Thymus (tissue), 11 donors: Measurements from ENCODE around the gene VSX1. TPM values are rescaled to one million over a fixed set of nuclear protein-coding genes. Genes with fewer than 3 reads are reported as not detected.

Experiments
- DNase-seq, 9 donors: peaks; one replicate each; pipeline ENCODE4 v3.0.0-alpha.2; 2013; ENCODE audit warnings: low spot score in 9 of 9, low read depth in 6 of 9, missing footprints in 1 of 9
- H3K27ac ChIP-seq, 2 donors: one replicate each; pipeline ENCODE4 v1.5.1; 2013; ENCODE audit warnings: control low read depth in 1 of 2, low read depth in 1 of 2, low read length in 1 of 2, mild to moderate bottlenecking in 1 of 2, moderate library complexity in 1 of 2
- H3K27me3 ChIP-seq, 2 donors: one replicate each; pipeline ENCODE4 v1.5.1; 2013; ENCODE audit warnings: low read length in 1 of 2; ENCODE audit not compliant: control insufficient read depth in 2 of 2, insufficient read depth in 1 of 2
- H3K36me3 ChIP-seq, 2 donors: one replicate each; pipeline ENCODE4 v1.5.1; 2013; ENCODE audit warnings: low read length in 1 of 2, mild to moderate bottlenecking in 1 of 2, moderate library complexity in 1 of 2; ENCODE audit not compliant: control insufficient read depth in 2 of 2, insufficient read depth in 2 of 2
- H3K4me1 ChIP-seq, 2 donors: one replicate each; pipeline ENCODE4 v1.5.1; 2013; ENCODE audit warnings: low read length in 2 of 2; ENCODE audit not compliant: control insufficient read depth in 2 of 2, insufficient read depth in 2 of 2
- H3K4me3 ChIP-seq, 2 donors: one replicate each; pipeline ENCODE4 v1.5.1; 2013; ENCODE audit warnings: low read length in 2 of 2, control low read depth in 1 of 2, mild to moderate bottlenecking in 1 of 2
- H3K9me3 ChIP-seq, 2 donors: one replicate each; pipeline ENCODE4 v1.5.1; 2013; ENCODE audit warnings: low read length in 1 of 2, mild to moderate bottlenecking in 1 of 2; ENCODE audit not compliant: control insufficient read depth in 2 of 2, insufficient read depth in 1 of 2
- WGBS: extraction: QIAGEN DNeasy Blood & Tissue Kit; methylation state at CpG from one replicate; pipeline ENCODE4 v1.1.7; 2013; 5-methylcytosine and 5-hydroxymethylcytosine counted together
- polyA plus RNA-seq: library from polyadenylated mRNA; stranded (reverse); fragments of 200-250 nt; gene quantifications from one replicate; pipeline ENCODE4 v1.2.3, GENCODE V29; 2013
- total RNA-seq: library from RNA; stranded (reverse); fragments of 120-200 nt; gene quantifications from one replicate; pipeline ENCODE4 v1.2.4, GENCODE V29; 2013
- donor health status: healthy.

The VSX1 gene
- total and polyA plus RNA-seq, 2 donors: 0.09 to 0.21 TPM

- no peaks in the 10 kb centered on the region for H3K9me3 ChIP-seq
- H3K27ac ChIP-seq: no peak overlapping the region
- no peak for DNase-seq
- H3K27me3 ChIP-seq: no peaks in the 10 kb centered on the region
- peaks cover 14 to 17% of the 10 kb centered on the region in 2 donors for H3K4me1 ChIP-seq
- H3K36me3 ChIP-seq: peaks cover 21 to 29% of the 10 kb centered on the region in 2 donors
- WGBS: 90% methylated on average over 21 of the region's 21 CpGs
- no peak overlapping the region for H3K4me3 ChIP-seq
Observed at GRCh38 chr20:25046736-25047666, 34.9 kb downstream of the VSX1 start.

- no peak overlapping the region for H3K27ac ChIP-seq
- no peak for DNase-seq
Observed at GRCh38 chr20:25046181-25046641, 35.7 kb downstream of the VSX1 start.

DNA sequence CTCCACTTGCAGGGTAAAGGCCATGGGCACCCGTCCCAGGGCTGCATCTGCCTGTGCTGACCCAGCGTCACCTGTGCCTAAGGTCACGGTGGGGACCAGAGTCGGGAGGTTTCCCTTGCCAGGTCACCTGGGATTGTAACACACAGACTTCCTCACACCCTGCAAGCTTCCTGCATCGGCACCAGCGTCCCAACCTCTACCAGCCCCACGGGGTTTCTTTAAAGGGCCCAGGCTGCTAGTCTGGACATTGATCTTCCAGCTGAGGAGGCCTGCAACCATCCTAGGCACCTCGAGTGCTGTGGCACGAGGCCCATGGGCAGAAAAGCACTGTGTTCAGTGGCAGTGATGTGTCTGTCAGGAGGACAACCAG is 36.6 kb downstream of the VSX1 start:
- H3K9me3 ChIP-seq: no peaks in the 10 kb centered on the region
- no peaks in the 10 kb centered on the region for H3K27me3 ChIP-seq
- no peak overlapping the region for H3K27ac ChIP-seq
- H3K4me1 ChIP-seq: peaks cover 14 to 30% of the 10 kb centered on the region in 2 donors
- DNase-seq: no peak
- WGBS: 87% methylated on average over 9 of the region's 9 CpGs
- H3K4me3 ChIP-seq: no peak overlapping the region
- H3K36me3 ChIP-seq: peaks cover 21 to 24% of the 10 kb centered on the region in 2 donors

More at GRCh38 chr20:25046181-25046641, 35.7 kb downstream of the VSX1 start:
- peaks cover 14 to 25% of the 10 kb centered on the region in 2 donors for H3K4me1 ChIP-seq
- no peaks in the 10 kb centered on the region for H3K27me3 ChIP-seq
- no peak overlapping the region for H3K4me3 ChIP-seq
- H3K36me3 ChIP-seq: peaks cover 21 to 27% of the 10 kb centered on the region in 2 donors
- H3K9me3 ChIP-seq: no peaks in the 10 kb centered on the region
- 98% methylated on average over 14 of the region's 14 CpGs for WGBS

- no peak for DNase-seq
- Histone ChIP-seq H3K4me1 (peaks cover 14 to 35% of the 10 kb centered on the region in 2 donors), H3K27me3 (no peaks in the 10 kb centered on the region), H3K9me3 (no peaks in the 10 kb centered on the region), H3K36me3 (peaks cover 21 to 27% of the 10 kb centered on the region in 2 donors), H3K27ac (no peak overlapping the region), H3K4me3 (no peak overlapping the region)
- whole genome bisulfite sequencing: 92% methylated on average over 14 of the region's 14 CpGs
Observed at GRCh38 chr20:25044660-25045342, 37.1 kb downstream of the VSX1 start.

DNA sequence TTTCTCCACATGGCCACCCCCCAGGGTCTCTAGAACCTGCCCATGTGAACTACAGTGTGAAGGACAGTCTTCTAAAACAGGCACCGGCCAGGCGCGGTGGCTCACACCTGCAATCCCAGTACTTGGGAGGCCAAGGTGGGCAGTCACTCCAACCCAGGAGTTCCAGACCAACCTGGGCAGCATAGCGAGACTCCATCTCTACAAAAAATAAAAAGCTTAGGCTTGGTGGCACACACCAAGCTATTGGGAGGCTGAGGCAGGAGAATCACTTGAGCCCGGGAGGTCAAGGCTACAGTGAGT is 37.7 kb downstream of the VSX1 start:
- WGBS: 98% methylated on average over 5 of the region's 5 CpGs
- no peak overlapping the region for H3K27ac ChIP-seq
- no peak for DNase-seq

GRCh38 chr20:25043499-25044260 is 38.3 kb downstream of the VSX1 start:
- H3K27ac ChIP-seq: peak overlapping the region; percentile 83 to 87
- no peak for DNase-seq
- H3K9me3 ChIP-seq: no peaks in the 10 kb centered on the region
- no peaks in the 10 kb centered on the region for H3K27me3 ChIP-seq
- peaks cover 14 to 46% of the 10 kb centered on the region in 2 donors for H3K4me1 ChIP-seq
- WGBS: 93% methylated on average over 9 of the region's 9 CpGs
- H3K4me3 ChIP-seq: no peak overlapping the region
- H3K36me3 ChIP-seq: peaks cover 21 to 27% of the 10 kb centered on the region in 2 donors

More for the DNA sequence above, 37.7 kb downstream of the VSX1 start:
- Histone ChIP-seq H3K9me3 (no peaks in the 10 kb centered on the region), H3K27me3 (no peaks in the 10 kb centered on the region), H3K36me3 (peaks cover 21 to 27% of the 10 kb centered on the region in 2 donors), H3K4me3 (no peak overlapping the region), H3K4me1 (peaks cover 14 to 41% of the 10 kb centered on the region in 2 donors)

GRCh38 chr20:25042531-25043498 is 39.1 kb downstream of the VSX1 start:
- Histone ChIP-seq H3K27ac (peak overlapping the region; percentile 83 to 87), H3K9me3 (no peaks in the 10 kb centered on the region), H3K4me1 (peaks cover 14 to 55% of the 10 kb centered on the region in 2 donors), H3K4me3 (no peak overlapping the region), H3K36me3 (peaks cover 15 to 20% of the 10 kb centered on the region in 2 donors), H3K27me3 (no peaks in the 10 kb centered on the region)
- DNase-seq: peak in 5 of 9 donors; percentile 36 to 76 (median 53)
- 61% methylated on average over 14 of the region's 14 CpGs for WGBS
